HG03378 (cell line): ENCODE measurements around the gene PARD3.
"Not testable (repeated sequence)": the region's sequence is repeated elsewhere in the genome, so short reads cannot be mapped to it uniquely, and the experiment has no call there.

Source experiments
- ATAC-seq: cut with Tn5 transposase; IDR thresholded peaks from one replicate; pipeline ENCODE4 v1.9.1; 2021; ENCODE audit warnings: mild to moderate bottlenecking, moderate library complexity; ENCODE audit not compliant: unreplicated experiment

The PARD3 gene

GRCh38 chr10:34815185-34816084 is at the start of gene PARD3:
TSS of gene PARD3 (minus strand) at chr10:34815296. CDS start at chr10:34814995, 301 bp downstream.
- no peak for ATAC-seq

GRCh38 chr10:34864149-34865067 is 49.3 kb upstream of the PARD3 start:
- ATAC-seq = no peak

- no peak for ATAC-seq
These were observed 47.8 kb upstream of the PARD3 start for GRCh38 chr10:34862892-34863291.

DNA sequence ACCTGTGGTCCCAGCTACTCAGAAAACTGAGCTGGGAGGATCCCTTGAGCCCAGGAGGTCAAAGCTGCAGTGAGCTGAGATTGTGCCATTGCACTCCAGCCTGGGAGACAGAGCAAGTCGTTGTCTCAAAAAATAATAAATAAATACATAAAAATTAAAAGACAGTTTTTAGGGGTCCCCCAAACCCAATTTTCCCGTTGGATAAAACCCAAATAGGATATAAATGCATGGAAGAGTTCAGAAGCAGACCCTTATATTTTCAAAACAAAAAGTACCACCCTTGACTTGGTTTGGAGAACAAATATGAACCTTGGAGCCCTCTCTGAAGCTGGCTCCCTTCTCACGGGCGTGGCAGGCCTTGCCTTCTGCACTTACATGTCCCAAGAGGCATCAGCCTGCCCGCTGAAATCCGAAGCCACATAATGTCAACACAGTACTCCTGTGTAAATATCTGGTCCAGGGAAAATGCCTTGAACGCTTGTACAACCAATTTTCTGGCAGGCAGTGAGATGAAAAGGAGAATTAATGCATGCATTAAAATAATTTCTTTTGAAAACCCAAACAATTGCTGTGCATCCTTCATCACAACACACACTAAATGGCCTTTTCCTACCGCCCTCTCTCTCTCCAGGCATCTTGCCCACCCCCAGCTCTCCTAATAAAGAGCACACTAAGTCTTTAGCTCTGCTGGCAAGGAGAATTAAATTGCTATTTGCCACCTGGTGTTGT is 46.4 kb upstream of the PARD3 start:
- no peak for ATAC-seq

- no peak for ATAC-seq
These were observed 44.1 kb upstream of the PARD3 start for GRCh38 chr10:34859170-34859569.

DNA sequence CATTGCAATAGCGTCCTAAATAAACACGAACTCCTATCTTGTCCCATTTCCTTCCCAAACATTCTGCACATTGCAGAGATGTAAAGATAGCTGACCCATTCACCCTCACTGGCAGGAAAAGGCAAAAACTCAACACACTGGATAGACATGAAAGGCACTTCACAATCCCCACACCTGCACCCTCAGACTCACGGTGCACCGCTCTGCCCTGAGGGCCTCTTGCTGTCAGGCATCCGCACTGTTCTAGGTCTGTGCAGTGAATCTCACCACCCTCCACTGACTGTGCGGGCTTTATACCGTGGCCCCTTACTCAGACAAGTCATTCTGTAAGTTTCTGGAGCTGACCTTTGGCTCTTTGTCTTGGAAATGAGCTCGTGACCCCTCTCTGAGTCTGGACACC is 42.9 kb upstream of the PARD3 start:
- ATAC-seq = no peak

GRCh38 chr10:34854147-34854601 is 39.1 kb upstream of the PARD3 start:
- no peak for ATAC-seq

- no peak for ATAC-seq
These were observed 38.3 kb upstream of the PARD3 start for GRCh38 chr10:34853357-34853756.

GRCh38 chr10:34850558-34850957 is 35.5 kb upstream of the PARD3 start:
- ATAC-seq = no peak

DNA sequence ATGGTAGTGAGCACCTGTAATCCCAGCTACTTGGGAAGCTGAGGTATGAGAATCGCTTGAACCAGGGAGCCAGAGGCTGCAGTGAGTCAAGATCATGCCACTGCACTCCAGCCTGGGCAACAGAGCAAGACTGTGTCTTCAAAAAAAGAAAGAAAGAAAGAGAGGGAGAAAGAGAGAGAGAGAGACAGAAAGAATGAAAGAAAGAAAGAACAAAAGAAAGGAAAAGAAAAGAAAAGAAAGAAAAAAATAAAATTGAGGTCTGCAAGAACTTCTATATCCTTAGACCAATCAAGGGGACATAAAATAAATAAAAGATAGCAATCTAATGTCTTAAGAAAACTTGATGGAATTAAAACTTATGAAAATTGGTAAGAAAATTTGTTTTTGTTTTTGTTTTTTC is 34.9 kb upstream of the PARD3 start:
- no peak for ATAC-seq

- no peak for ATAC-seq
These were observed 30.0 kb upstream of the PARD3 start for GRCh38 chr10:34845070-34845469.

DNA sequence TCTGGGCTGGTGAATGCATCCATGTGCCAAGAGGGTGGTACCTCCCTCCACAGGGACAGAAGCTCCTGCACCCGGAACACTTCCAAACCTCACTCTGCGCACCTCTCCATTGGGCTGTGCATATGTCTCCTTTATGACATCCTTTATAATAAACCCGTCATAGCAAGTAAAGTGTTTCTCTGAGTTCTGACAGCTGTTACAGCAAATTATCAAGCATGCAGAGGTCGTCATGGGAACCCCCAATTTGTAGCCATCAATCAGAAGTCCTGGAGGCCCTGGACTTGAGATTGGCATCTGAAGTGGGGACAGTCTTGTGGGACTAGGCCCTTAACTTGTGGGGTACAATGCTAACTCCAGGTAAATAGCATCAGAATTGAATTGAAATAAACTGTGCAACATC is 29.4 kb upstream of the PARD3 start:
- ATAC-seq = no peak

- not testable (repeated sequence) for ATAC-seq
These were observed 28.4 kb upstream of the PARD3 start for GRCh38 chr10:34843470-34843869.

- no peak for ATAC-seq
These were observed 23.3 kb upstream of the PARD3 start for GRCh38 chr10:34838366-34838900.

DNA sequence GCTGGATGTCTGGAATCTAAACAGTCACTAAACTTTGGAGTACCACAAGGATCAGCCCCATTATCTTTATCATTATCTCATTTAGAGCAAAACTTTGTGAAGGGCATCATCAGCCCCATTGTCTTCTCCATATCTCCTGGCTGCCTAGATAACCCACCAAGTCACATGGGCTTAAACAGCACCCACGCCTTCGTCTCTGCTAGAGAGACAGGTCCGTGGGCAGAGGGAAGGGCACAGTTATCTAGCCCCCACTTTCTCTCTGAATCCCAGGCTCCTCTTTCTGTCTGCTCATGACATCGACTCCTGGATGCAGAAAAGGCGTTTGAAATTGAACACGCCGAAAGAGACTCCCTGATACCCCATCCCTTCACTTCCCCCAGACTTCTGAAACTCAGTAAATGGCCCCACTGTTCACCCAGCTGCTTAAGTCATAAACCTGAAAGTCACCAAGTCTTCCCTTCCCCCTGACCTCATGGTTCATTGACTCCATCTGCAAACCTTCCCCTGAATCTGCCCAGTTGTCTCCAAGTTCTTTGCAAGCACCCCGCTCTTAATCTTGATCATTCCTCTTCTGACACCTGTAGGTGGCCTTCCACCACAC is 20.9 kb upstream of the PARD3 start:
- ATAC-seq = peak; percentile 58

GRCh38 chr10:34834274-34834673 is 19.2 kb upstream of the PARD3 start:
- no peak for ATAC-seq

DNA sequence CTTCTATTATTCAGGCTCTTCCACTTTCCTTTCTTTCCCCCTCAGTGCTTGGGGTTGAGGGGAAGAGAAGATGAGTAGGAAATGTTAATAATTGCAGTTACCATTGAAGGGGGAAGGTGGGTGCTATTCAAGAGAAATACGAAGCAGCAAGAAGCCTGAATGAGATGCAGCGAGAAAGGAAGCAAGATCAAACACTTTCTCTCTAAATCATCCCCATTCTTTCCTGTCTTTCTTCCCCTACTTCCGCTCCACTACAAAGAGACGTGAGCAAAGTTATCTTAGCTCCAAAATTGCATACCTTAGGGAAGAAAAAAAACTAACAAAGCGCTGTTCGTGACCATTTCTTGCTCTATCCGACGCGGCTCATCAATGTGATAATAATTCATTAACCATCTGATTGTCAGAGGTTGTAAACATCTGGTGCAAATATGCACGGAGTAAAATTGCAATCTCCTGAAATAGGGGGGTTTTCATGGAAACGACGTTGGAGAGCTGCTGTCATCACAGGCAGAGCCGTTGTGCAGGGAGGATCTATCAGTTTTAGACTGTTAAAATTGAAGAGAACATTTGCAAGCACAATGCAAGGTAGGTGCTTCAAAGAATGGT is 15.2 kb upstream of the PARD3 start:
- no peak for ATAC-seq

- ATAC-seq = no peak
These were observed 12.0 kb upstream of the PARD3 start for GRCh38 chr10:34826857-34827766.

- ATAC-seq = no peak
These were observed 11.1 kb upstream of the PARD3 start for GRCh38 chr10:34826221-34826620.
